Measurements from ENCODE around the gene LYPD8.

The LYPD8 gene

GRCh38 chr1:248696261-248696660, 59.3 kb downstream of the LYPD8 start:
- no peak for DNase-seq

GRCh38 chr1:248695451-248696132, 60.0 kb downstream of the LYPD8 start:
- DNase-seq, result no peak

- DNase-seq, result no peak
Observed at GRCh38 chr1:248691567-248692155, 63.9 kb downstream of the LYPD8 start.
